Natural killer cell treated with Interleukin-12 subunit alpha and Interleukin-12 subunit beta and Interleukin-15 and Interleukin-18, amount 100 ng/mL, for 72 hours (primary cell): Measurements from ENCODE around the gene GPR15LG. TPM values are rescaled to one million over a fixed set of nuclear protein-coding genes. Genes with fewer than 3 reads are reported as not detected.

Source experiments
- ATAC-seq, 2 donors: fragments of 150-1000 bp; cut with Tn5 transposase in 1 of 2; sonication (Bioruptor Pico), chemical (Tn5 transposase) in 1 of 2; 2 replicates each; pipeline ENCODE4 v1.10.0; 2021
- DNase-seq: peaks from one replicate; pipeline ENCODE4 v3.0.0; 2022; ENCODE audit warnings: low spot score
- H3K27ac Mint-ChIP-seq, 2 donors: 1 replicate in 1 of 2; 2 replicates in 1 of 2; pipeline ENCODE4 v1.8.0; 2022; ENCODE audit warnings: mixed read lengths in 2 of 2, mild to moderate bottlenecking in 1 of 2, moderate library complexity in 1 of 2
- H3K27me3 Mint-ChIP-seq, 2 donors: 1 replicate in 1 of 2; 2 replicates in 1 of 2; pipeline ENCODE4 v1.8.0; 2022; ENCODE audit warnings: mixed read lengths in 2 of 2
- H3K36me3 Mint-ChIP-seq: one replicate; pipeline ENCODE4 v1.8.0; 2022; ENCODE audit warnings: mixed read lengths
- H3K4me1 Mint-ChIP-seq, 2 donors: 1 replicate in 1 of 2; 2 replicates in 1 of 2; pipeline ENCODE4 v1.8.0; 2022; ENCODE audit warnings: low read depth in 2 of 2, mixed read lengths in 2 of 2, mild to moderate bottlenecking in 1 of 2
- H3K4me3 Mint-ChIP-seq: one replicate; pipeline ENCODE4 v1.8.0; 2022; ENCODE audit warnings: mixed read lengths
- H3K9me3 Mint-ChIP-seq: 2 replicates; pipeline ENCODE4 v1.8.0; 2022; ENCODE audit warnings: mixed read lengths
- total RNA-seq, 2 donors: library from RNA; stranded (reverse); gene quantifications; one replicate each; pipeline ENCODE4 v1.2.3, GENCODE V29; 2022

Gene GPR15LG
- total RNA-seq, 2 donors from 2014 or later: not detected

DNA sequence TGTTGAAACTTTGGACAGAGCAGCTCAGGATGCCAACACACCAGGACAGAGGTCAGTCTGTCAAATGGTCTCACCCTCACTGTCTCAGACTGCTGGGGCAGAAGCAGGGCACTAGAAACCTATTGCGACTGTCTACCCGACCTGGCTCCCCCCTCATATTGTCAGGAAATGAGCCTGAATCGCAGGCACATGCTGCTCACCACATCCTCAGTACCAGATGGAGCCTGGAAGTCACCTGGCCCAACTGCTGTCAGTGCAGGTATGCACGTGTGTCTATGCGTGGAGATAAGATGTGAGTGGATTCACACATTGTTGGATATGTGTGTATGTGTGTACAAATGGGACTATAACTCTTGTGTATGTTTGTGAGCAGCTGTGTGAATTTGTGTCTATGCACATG, 17.5 kb downstream of the GPR15LG start:
- Mint-ChIP-seq H3K27ac (no peak overlapping the region), H3K36me3 (no peaks in the 10 kb centered on the region), H3K9me3 (no peaks in the 10 kb centered on the region), H3K4me3 (no peak overlapping the region), H3K4me1 (peaks cover 10 to 13% of the 10 kb centered on the region in 2 donors), H3K27me3 (no peaks in the 10 kb centered on the region)
- ATAC-seq (no peak), DNase-seq (peak; percentile 53)

DNA sequence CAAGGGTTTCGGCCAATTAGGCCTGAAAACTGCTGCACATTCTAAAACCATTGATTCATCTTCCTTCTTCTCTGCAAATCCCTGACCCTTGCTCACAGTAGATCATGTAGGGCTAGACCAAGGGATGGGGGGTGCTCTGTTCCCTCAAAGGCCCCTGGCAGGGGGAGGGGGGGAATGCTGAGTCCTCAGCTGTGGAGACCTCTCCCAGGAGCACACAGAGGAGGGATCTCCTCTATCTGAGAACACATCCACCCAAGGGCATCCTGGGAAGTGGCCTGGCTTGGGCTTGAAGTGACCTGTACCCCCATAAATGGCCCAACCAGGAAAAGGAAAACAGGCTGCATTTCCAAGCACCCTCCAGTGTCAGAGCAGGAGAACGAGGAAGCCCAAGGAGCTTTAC, 19.7 kb downstream of the GPR15LG start:
- ATAC-seq: no peak
- peaks cover 10% of the 10 kb centered on the region in 2 donors for H3K4me1 Mint-ChIP-seq
- H3K27me3 Mint-ChIP-seq: no peaks in the 10 kb centered on the region
- H3K36me3 Mint-ChIP-seq: no peaks in the 10 kb centered on the region
- H3K9me3 Mint-ChIP-seq: no peaks in the 10 kb centered on the region
- DNase-seq: peak; percentile 25
- H3K4me3 Mint-ChIP-seq: no peak overlapping the region
- H3K27ac Mint-ChIP-seq: no peak overlapping the region

DNA sequence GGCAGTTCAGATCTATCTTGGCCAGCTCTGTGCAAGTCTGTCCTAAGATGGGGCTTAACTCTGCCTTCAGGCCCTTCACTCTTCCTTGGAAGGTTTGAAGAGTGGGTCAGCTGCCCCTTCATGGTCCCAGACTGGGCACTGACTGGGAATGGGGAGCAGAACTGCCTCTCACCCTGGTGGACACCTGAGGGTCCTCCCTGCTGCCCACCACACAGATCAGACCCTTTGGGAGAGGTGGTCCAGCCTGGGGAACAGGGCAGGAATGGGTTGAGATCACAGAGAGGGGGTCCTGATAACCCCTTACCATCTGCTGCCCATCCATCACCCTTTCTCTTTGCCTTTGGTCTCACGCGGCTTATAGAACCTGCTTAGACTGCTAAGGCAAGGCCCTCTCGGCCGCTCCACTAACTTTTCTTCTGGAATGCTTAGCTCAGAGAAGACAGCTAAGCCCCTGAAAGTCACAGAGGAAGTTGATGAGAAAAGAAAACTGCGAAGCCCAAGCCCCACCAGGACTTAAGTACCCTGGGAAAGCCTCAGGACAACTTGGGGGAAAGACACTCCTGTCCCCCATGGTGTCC, 20.3 kb downstream of the GPR15LG start:
- Mint-ChIP-seq H3K27ac (no peak overlapping the region), H3K36me3 (no peaks in the 10 kb centered on the region), H3K27me3 (no peaks in the 10 kb centered on the region), H3K9me3 (no peaks in the 10 kb centered on the region), H3K4me3 (peak overlapping the region; percentile 51), H3K4me1 (peaks cover 9 to 10% of the 10 kb centered on the region in 2 donors)
- DNase-seq (peak; percentile 37), ATAC-seq (no peak)

DNA sequence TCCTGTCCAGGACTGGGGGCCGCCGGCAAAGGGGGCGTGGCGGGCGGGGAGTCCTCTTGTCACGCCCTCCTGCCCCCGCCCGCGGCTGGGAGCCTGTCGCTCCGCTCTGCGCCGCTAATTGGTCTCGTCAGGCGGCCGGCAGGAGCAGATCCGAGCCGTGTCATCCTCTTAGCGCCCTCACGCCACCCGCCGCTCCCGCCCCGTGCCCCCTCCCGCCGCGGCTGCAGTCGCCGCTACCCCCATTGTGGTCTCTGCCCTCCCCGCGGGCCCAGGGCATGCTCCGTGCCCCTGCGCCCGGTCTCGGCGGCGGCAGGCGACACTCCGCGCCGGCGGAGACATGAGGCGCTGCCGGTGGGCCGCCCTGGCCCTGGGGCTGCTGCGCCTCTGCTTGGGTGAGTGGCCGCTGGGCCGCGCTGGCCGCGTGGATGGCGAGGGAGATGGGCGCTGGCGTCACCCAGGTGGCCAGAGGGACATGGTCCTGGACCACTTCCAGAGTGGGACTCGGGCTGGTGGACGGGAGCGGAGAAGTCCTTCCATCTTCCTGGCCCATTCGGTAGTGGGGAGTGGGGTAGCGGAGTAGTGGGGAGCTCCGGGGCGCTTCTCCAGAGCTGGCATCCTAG, 20.9 kb downstream of the GPR15LG start, which contains the start of gene CDHR1:
Gene CDHR1 (plus strand): TSS at position 114 of the 620 bp plus-strand sequence. CDS start 224 bp downstream, at position 338.
- ATAC-seq (peak; percentile 89), DNase-seq (peak; percentile 73)
- peak within 1 kb of the TSS; percentile 51 for H3K4me3 Mint-ChIP-seq
- no peaks in the 10 kb centered on the region for H3K9me3 Mint-ChIP-seq
- H3K4me1 Mint-ChIP-seq: peaks cover 6 to 10% of the 10 kb centered on the region in 2 donors
- H3K36me3 Mint-ChIP-seq: no peaks in the 10 kb centered on the region
- H3K27ac Mint-ChIP-seq: no peak within 1 kb of the TSS
- H3K27me3 Mint-ChIP-seq: no peaks in the 10 kb centered on the region

DNA sequence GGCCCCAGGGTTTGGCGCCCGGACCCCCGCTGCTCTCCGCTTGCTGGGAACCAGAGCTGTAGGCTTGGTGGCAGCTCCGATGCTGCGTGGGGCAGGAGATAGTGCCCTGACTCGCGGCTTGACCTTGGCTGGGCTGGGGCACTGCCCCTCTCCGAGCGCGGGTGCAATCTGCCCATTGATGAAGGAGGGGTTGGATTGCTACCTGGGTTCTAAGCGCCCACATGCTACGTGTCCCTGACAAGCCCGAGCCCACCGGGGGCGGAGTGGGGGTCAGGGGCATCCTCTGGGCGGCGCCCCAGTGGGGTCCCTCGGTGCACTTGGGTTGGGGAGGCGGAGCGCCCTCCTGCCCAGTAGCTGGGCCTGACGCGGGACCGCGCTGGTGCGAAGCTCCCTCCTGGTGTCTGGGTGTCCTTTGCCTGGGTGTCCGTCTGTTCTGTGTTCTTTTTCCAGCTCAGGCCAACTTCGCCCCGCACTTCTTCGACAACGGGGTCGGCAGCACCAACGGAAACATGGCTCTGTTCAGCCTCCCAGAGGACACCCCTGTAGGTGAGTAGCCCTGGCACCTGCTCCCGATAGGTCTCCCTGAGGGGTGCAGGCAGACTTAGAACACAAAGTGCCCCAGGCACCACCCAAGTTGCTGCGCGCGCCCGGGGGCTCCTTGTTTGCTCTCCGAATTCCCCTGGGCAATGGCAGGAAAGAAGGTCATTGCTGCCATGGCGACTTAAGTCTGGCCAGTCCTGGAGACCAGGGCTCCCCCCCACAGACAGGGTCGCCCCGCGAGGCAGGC, 21.6 kb downstream of the GPR15LG start:
- no peaks in the 10 kb centered on the region for H3K36me3 Mint-ChIP-seq
- H3K27me3 Mint-ChIP-seq: no peaks in the 10 kb centered on the region
- no peaks in the 10 kb centered on the region for H3K9me3 Mint-ChIP-seq
- H3K4me1 Mint-ChIP-seq: peaks cover 6 to 10% of the 10 kb centered on the region in 2 donors
- ATAC-seq: peak in 1 of 2 donors; percentile 1
- DNase-seq: peak; percentile 58
- no peak overlapping the region for H3K27ac Mint-ChIP-seq
- peak overlapping the region; percentile 51 for H3K4me3 Mint-ChIP-seq

DNA sequence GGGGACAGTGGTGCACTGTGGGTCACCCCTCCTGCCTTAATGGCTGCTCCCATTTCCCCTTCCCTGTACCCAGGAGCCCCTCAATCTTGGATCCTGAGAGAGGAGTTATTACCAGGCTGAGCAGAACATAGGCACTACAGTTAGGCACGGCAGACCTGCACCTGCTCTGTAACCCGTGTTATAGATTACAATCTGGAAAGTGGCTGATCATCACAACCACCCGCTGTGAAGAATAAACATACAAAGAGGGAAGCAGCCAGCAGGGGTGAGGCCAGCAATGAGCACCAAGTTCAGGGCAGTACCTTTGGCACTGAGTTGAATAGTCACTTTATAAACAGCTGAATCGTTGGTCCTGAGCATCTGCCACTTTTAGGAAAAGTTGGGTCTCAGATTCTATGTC, 22.5 kb downstream of the GPR15LG start:
- Mint-ChIP-seq H3K4me3 (no peak overlapping the region), H3K27ac (no peak overlapping the region), H3K27me3 (no peaks in the 10 kb centered on the region), H3K36me3 (no peaks in the 10 kb centered on the region), H3K9me3 (no peaks in the 10 kb centered on the region), H3K4me1 (peaks cover 5 to 6% of the 10 kb centered on the region in 2 donors)
- ATAC-seq (no peak), DNase-seq (peak; percentile 29)

DNA sequence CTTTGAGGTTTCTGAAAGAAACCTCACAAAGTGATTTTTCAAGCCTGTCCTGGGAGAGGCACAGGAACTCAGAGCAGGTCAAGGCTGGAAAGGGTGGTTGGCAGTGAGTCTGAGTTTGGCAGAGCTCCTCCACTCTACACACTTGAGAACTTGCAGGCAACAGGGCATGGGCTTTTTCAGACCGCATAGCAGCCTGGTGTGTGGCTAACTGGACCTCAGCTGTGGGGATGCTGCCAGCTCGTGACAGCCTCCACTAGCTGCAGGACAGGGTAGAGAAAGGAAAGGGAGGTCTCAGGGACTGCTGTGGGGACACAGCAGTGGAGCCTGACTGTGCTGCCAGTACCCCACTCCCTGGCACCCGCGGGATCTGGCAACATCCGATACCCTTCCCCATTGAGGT, 23.3 kb downstream of the GPR15LG start:
- Mint-ChIP-seq H3K4me1 (no peaks in the 10 kb centered on the region), H3K27ac (no peak overlapping the region), H3K9me3 (no peaks in the 10 kb centered on the region), H3K36me3 (no peaks in the 10 kb centered on the region), H3K4me3 (no peak overlapping the region), H3K27me3 (no peaks in the 10 kb centered on the region)
- ATAC-seq (no peak), DNase-seq (no peak)

DNA sequence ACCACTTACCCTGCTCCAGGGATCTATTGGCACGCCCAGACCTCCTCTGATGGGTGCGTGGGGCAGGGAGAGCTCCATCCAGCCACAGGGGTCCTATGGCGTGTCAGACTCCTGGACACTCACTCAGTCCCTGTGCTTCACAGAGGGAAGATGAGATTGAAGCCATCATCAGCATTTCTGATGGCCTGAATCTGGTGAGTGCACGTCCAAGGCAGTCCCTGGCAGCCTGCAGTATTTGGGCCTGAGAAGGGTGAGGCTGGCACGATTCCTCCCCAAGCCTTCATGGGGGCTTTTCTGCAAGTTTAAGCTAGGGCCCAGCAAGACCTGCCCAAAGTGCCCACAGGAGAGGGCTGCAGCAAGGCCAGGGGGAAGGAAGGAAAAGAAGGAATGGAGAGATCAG, 24.0 kb downstream of the GPR15LG start:
- DNase-seq (peak; percentile 15), ATAC-seq (no peak)
- Mint-ChIP-seq H3K27me3 (no peaks in the 10 kb centered on the region), H3K27ac (no peak overlapping the region), H3K4me1 (no peaks in the 10 kb centered on the region), H3K4me3 (no peak overlapping the region), H3K9me3 (no peaks in the 10 kb centered on the region), H3K36me3 (no peaks in the 10 kb centered on the region)

DNA sequence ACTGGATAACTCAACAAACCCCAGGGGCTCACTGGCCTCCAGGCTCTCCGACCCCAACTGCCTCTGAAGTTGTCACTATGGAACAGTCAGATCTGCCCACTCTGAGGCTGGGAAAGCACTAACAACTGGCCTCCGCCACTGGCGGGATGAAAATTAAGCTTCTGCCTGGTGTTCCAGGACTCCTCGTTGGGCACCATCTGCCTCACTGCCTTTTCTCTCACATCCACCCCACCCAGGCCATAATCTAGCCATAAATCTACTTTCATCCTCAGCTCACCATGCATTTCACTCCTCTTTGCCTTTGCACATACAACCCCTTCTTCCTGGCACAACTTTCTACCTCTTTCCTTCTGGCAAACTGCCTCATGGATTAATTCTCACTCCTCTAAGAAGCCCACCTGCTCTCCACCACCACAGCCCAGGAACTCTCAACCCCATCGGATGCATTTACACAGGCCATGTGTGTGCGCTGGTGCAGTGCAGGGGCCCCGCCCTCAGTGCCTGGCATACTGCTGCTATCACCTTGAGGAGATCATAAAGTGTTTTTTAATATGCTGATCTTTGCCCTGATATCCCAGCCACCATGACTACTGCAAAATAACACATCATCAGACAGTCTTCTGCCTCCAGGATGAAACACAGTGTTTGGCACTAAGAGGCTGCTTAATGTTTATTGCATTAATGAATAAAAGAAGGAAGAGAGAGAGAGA, 24.8 kb downstream of the GPR15LG start:
- no peaks in the 10 kb centered on the region for H3K4me1 Mint-ChIP-seq
- H3K27me3 Mint-ChIP-seq: no peaks in the 10 kb centered on the region
- DNase-seq (peak; percentile 2), ATAC-seq (no peak)
- no peak overlapping the region for H3K4me3 Mint-ChIP-seq
- no peaks in the 10 kb centered on the region for H3K36me3 Mint-ChIP-seq
- no peaks in the 10 kb centered on the region for H3K9me3 Mint-ChIP-seq
- no peak overlapping the region for H3K27ac Mint-ChIP-seq

DNA sequence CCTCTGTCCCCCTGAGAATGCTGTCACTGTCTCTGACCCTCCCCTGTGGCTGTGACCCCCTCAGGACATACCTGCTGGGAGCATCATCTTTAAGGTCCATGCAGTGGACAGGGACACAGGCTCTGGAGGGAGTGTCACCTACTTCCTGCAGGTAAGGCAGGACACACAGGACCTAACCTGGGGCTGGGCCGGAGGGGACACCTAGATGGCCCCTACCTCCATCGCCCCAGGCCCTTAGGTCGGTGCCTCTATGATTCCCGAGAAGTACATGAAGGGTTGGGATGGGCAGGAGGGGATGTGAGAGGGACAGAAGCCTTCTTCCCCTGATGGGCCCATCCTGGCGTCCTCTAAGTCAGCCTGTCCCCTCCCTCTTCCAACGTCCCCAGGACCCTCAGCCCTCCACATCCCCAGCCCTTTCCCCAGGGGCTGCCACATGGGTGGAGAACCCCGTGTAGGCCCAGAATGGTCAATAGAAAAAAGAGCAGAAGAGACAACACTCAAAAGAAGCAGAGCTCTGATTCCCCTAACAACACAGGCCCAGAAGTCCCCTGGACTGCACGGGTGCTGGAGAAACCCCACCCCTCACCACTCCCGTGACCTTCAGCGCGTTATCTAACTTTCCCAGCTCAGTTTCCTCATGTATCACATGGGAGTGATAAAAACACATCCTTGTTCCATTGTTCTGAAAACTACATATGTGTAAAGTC, 27.1 kb downstream of the GPR15LG start:
- Mint-ChIP-seq H3K9me3 (no peaks in the 10 kb centered on the region), H3K4me3 (no peak overlapping the region), H3K27ac (no peak overlapping the region), H3K4me1 (peaks cover 0 to 4% of the 10 kb centered on the region in 2 donors), H3K27me3 (no peaks in the 10 kb centered on the region), H3K36me3 (no peaks in the 10 kb centered on the region)
- ATAC-seq (no peak), DNase-seq (peak; percentile 44)

DNA sequence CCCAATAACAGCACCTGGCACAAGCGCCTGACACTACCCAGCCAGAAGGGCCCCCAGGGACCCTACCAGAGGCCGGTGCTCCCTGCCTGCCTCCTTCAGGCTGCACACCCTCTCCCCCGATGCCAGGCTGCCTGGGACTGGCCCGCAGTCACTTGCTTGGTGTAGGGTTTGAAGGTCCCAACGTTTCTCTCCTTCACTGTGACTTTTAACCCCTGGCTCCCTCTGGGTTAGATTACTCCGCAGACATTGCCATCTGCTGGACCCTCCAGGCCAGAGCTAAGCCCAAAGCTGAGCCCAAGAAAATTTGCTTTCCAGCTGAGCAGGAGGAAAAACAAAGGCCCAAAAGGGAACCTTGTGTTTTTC, 27.6 kb downstream of the GPR15LG start:
- H3K4me1 Mint-ChIP-seq: peaks cover 0 to 5% of the 10 kb centered on the region in 2 donors
- H3K4me3 Mint-ChIP-seq: no peak overlapping the region
- no peaks in the 10 kb centered on the region for H3K36me3 Mint-ChIP-seq
- H3K27me3 Mint-ChIP-seq: no peaks in the 10 kb centered on the region
- no peaks in the 10 kb centered on the region for H3K9me3 Mint-ChIP-seq
- ATAC-seq (no peak), DNase-seq (peak; percentile 18)
- no peak overlapping the region for H3K27ac Mint-ChIP-seq

DNA sequence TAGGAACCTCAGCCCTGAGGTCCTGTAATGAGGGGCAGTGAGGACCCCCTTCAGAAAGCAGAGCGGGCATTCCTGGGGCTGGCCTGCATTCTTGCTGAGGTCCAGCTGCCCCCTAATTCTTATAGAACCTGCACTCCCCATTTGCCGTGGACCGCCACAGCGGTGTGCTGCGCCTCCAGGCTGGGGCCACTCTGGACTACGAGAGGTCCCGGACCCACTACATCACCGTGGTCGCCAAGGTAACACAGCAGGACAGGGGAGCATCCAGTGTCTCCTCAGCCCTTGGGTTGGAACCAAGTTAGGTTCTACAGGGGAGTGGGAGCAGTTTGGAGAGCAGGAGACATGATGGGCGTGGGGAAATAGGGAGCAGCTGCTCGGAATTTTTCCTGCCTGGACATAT, 28.1 kb downstream of the GPR15LG start:
- H3K4me1 Mint-ChIP-seq: peaks cover 0 to 5% of the 10 kb centered on the region in 2 donors
- ATAC-seq (no peak), DNase-seq (peak; percentile 29)
- peaks cover 0 to 2% of the 10 kb centered on the region in 2 donors for H3K27me3 Mint-ChIP-seq
- H3K9me3 Mint-ChIP-seq: no peaks in the 10 kb centered on the region
- H3K36me3 Mint-ChIP-seq: no peaks in the 10 kb centered on the region
- no peak overlapping the region for H3K4me3 Mint-ChIP-seq
- H3K27ac Mint-ChIP-seq: no peak overlapping the region

DNA sequence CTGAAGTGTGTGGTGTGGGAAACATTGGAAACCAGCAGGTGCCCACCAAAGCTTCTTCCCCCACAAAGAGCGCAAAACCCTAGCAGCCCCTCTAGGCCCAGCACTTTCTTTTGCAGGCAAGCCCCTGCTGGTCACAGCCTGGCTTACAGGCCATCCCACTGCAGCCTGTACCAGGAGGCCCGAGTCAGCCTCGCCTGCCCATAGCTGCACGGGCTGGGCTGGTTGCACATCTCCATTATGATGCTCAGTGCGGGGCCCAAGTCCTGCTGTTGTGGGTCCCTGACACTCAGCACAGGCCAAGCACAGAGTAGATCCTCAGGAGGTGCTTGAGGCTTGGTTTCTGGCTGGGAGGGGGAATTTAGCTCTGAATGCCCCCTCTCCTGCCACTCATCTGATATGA, 28.7 kb downstream of the GPR15LG start:
- Mint-ChIP-seq H3K4me3 (no peak overlapping the region), H3K4me1 (peaks cover 0 to 5% of the 10 kb centered on the region in 2 donors), H3K9me3 (no peaks in the 10 kb centered on the region), H3K27ac (no peak overlapping the region), H3K36me3 (no peaks in the 10 kb centered on the region), H3K27me3 (peaks cover 0 to 4% of the 10 kb centered on the region in 2 donors)
- no peak for ATAC-seq
- DNase-seq: peak; percentile 26
